ENCODE data around the gene GGT1. TPM values are rescaled to one million over a fixed set of nuclear protein-coding genes. Genes with fewer than 3 reads are reported as not detected.

The GGT1 gene
- polyA plus RNA-seq, 1 donor (not counting 4 experiments of a cell fraction or from before 2014, with no cell fraction given) = 5.8 TPM

Other genes with a start within 250 kb of the GGT1 start
- gene ADORA2A, start 175.6 kb upstream of the GGT1 start, polyA plus RNA-seq = 0.09 to 0.37 TPM (median 0.20 TPM) in 3 replicates
- gene UPB1, start 107.9 kb upstream of the GGT1 start, polyA plus RNA-seq = 0.03 TPM in 1 of 3 replicates, not detected in the others
- gene GUCD1, start 48.1 kb upstream of the GGT1 start, polyA plus RNA-seq = 43.0 to 71.1 TPM (median 59.0 TPM) in 3 replicates
- gene SNRPD3, start 47.2 kb upstream of the GGT1 start, polyA plus RNA-seq = 133 to 275 TPM (median 135 TPM) in 3 replicates
- gene LRRC75B, start 10.1 kb upstream of the GGT1 start, polyA plus RNA-seq = 4.3 to 10.5 TPM (median 4.9 TPM) in 3 replicates
- not detected in 3 replicates for gene PIWIL3, start 171.5 kb downstream of the GGT1 start, polyA plus RNA-seq
- 0.01 to 0.03 TPM in 2 of 3 replicates, not detected in the other for gene SGSM1, start 203.0 kb downstream of the GGT1 start, polyA plus RNA-seq

Measured in keratinocyte (primary cell).